Left kidney (tissue), 8 donors: Measurements from ENCODE around the gene CLDN4. TPM values are rescaled to one million over a fixed set of nuclear protein-coding genes. Genes with fewer than 3 reads are reported as not detected.
"Not testable (repeated sequence)": the region's sequence is repeated elsewhere in the genome, so short reads cannot be mapped to it uniquely, and the experiment has no call there.

Experiments used
- DNase-seq: peaks from one replicate; pipeline ENCODE4 v3.0.0-alpha.2; 2013
- long read RNA-seq, 8 donors: transcript quantifications; one replicate each; lab custom pipeline, GENCODE V29; 2026
- polyA plus RNA-seq: library from polyadenylated mRNA; unstranded; fragments of 120-200 nt; gene quantifications from one replicate; pipeline ENCODE4 v1.2.1, GENCODE V29; 2013; ENCODE audit not compliant: insufficient read length

Gene CLDN4
- 56.5 TPM for polyA plus RNA-seq
- long read RNA-seq, donor 1, transcript CLDN4-201 (1 exons, 1,831 nt): major isoform, 139 of 145 reads
- long read RNA-seq, donor 1, partial matches to known transcripts: 0 of 145 reads
- long read RNA-seq, donor 1, other reads (novel, unspliced or antisense): 6 of 145 reads
- long read RNA-seq, donor 2, transcript CLDN4-201 (1 exons, 1,831 nt): major isoform, 64 of 64 reads
- long read RNA-seq, donor 2, partial matches to known transcripts: 0 of 64 reads
- long read RNA-seq, donor 2, other reads (novel, unspliced or antisense): 0 of 64 reads
- long read RNA-seq, donor 3, full-length matches to known transcripts: 70 of 70 reads
- long read RNA-seq, donor 3, partial matches to known transcripts: 0 of 70 reads
- long read RNA-seq, donor 3, other reads (novel, unspliced or antisense): 0 of 70 reads
- long read RNA-seq, donor 4, transcript CLDN4-201 (1 exons, 1,831 nt): major isoform, 22 of 22 reads
- long read RNA-seq, donor 4, partial matches to known transcripts: 0 of 22 reads
- long read RNA-seq, donor 4, other reads (novel, unspliced or antisense): 0 of 22 reads
- long read RNA-seq, donor 5, transcript CLDN4-201 (1 exons, 1,831 nt): major isoform, 176 of 186 reads
- long read RNA-seq, donor 5, partial matches to known transcripts: 10 of 186 reads
- long read RNA-seq, donor 5, other reads (novel, unspliced or antisense): 0 of 186 reads
- long read RNA-seq, donor 6, transcript CLDN4-201 (1 exons, 1,831 nt): major isoform, 67 of 67 reads
- long read RNA-seq, donor 6, partial matches to known transcripts: 0 of 67 reads
- long read RNA-seq, donor 6, other reads (novel, unspliced or antisense): 0 of 67 reads
- long read RNA-seq, donor 7, transcript CLDN4-201 (1 exons, 1,831 nt): major isoform, 162 of 167 reads
- long read RNA-seq, donor 7, partial matches to known transcripts: 0 of 167 reads
- long read RNA-seq, donor 7, other reads (novel, unspliced or antisense): 5 of 167 reads
- long read RNA-seq, donor 8, transcript CLDN4-201 (1 exons, 1,831 nt): major isoform, 41 of 41 reads
- long read RNA-seq, donor 8, partial matches to known transcripts: 0 of 41 reads
- long read RNA-seq, donor 8, other reads (novel, unspliced or antisense): 0 of 41 reads

GRCh38 chr7:73830681-73831583 lies at the start of gene CLDN4:
Gene CLDN4 (plus strand): TSS chr7:73830996. CDS start chr7:73831202, 206 bp downstream.
- peak; percentile 84 for DNase-seq

GRCh38 chr7:73786588-73786987 lies 44.2 kb upstream of the CLDN4 start:
- no peak for DNase-seq

GRCh38 chr7:73787786-73788048 lies 43.1 kb upstream of the CLDN4 start:
- DNase-seq: not testable (repeated sequence)

GRCh38 chr7:73789051-73789450 lies 41.7 kb upstream of the CLDN4 start:
- DNase-seq: no peak

GRCh38 chr7:73791170-73791690 lies 39.6 kb upstream of the CLDN4 start:
- DNase-seq: not testable (repeated sequence)

GRCh38 chr7:73795188-73795587 lies 35.6 kb upstream of the CLDN4 start:
- not testable (repeated sequence) for DNase-seq

- not testable (repeated sequence) for DNase-seq
Observed at GRCh38 chr7:73796656-73797055, 34.1 kb upstream of the CLDN4 start.

GRCh38 chr7:73797176-73797575 lies 33.6 kb upstream of the CLDN4 start:
- not testable (repeated sequence) for DNase-seq

- DNase-seq: no peak
Observed at GRCh38 chr7:73799282-73800141, 31.3 kb upstream of the CLDN4 start.

- DNase-seq: no peak
Observed at GRCh38 chr7:73801577-73801976, 29.2 kb upstream of the CLDN4 start.

GRCh38 chr7:73802459-73802858 lies 28.3 kb upstream of the CLDN4 start:
- DNase-seq: no peak

GRCh38 chr7:73809467-73809951 lies 21.3 kb upstream of the CLDN4 start:
- no peak for DNase-seq

GRCh38 chr7:73810998-73811360 lies 19.8 kb upstream of the CLDN4 start:
- DNase-seq: no peak

- no peak for DNase-seq
Observed at GRCh38 chr7:73811760-73812168, 19.0 kb upstream of the CLDN4 start.

GRCh38 chr7:73812996-73813395 lies 17.8 kb upstream of the CLDN4 start:
- DNase-seq: no peak

GRCh38 chr7:73815436-73815835 lies 15.4 kb upstream of the CLDN4 start:
- DNase-seq: no peak

GRCh38 chr7:73817121-73817520 lies 13.7 kb upstream of the CLDN4 start:
- no peak for DNase-seq

GRCh38 chr7:73820013-73820412 lies 10.8 kb upstream of the CLDN4 start:
- DNase-seq: no peak

- not testable (repeated sequence) for DNase-seq
Observed at GRCh38 chr7:73821597-73822285, 9.1 kb upstream of the CLDN4 start.
